Measurements from ENCODE around the gene RPL19.

Gene RPL19

GRCh38 chr17:39252788-39253460, 52.8 kb downstream of the RPL19 start:
- no peak for DNase-seq

All from AML-193 (cell line).